Measurements from ENCODE around the gene TMEM131. TPM values are rescaled to one million over a fixed set of nuclear protein-coding genes. Genes with fewer than 3 reads are reported as not detected.
A peak's percentile ranks its signal among the peaks of the same experiment; 100 is the strongest.

TMEM131 gene
- total RNA-seq, 1 donor from 2014 or later, result 59.4 TPM

DNA sequence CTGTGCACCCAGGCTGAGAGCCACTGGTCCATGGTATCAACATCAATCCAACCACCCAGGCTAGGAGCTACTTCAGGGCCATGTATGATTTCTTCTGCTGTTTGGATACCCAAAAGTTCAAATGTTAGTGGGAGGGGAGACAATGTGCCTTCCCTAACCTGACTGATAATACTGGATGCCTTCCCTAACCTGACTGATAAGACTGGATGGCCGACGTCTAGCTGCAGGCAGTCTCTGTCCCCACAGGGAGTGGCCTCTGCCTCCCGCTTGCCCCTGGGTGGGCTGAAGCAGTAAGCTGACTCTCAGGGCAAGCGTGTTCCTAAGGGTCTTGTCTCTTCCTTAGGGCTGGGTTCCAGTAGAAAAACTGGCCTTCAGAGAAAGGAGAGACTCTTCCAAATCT is 216.6 kb downstream of the TMEM131 start:
- DNase-seq (ENCODE audit: low spot score), result no peak

DNA sequence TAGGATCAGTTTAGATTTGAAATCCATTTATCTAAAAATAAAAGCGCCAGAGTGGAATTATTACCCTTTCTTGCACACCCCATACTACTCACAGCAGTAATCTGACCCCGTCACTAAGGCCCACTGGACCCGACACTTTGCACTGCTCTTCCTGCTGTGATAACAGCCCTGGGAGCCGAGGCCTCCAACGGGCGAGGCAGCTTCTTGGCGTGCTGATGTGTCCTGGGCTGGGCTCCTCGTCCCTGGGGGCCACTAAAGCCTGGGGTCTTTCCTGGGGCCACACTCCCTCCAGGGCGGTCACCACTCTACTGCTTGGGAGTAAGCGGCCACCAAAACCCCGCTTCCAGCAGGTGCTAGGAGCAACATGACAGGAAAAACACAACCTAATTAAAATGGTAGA is 220.7 kb downstream of the TMEM131 start:
- H3K9ac ChIP-seq, result no peak overlapping the region
- no peak for DNase-seq (ENCODE audit: low spot score)
- Mint-ChIP-seq H3K9me3 (no peaks in the 10 kb centered on the region), H3K4me1 (peaks cover 2% of the 10 kb centered on the region), H3K4me3 (no peak overlapping the region), H3K27me3 (ENCODE audit: insufficient read depth, low read depth) (no peaks in the 10 kb centered on the region), H3K36me3 (peaks cover 26% of the 10 kb centered on the region), H3K27ac (no peak overlapping the region)
- no peak overlapping the region for H3K4me3 ChIP-seq
- no peak overlapping the region for H2AFZ ChIP-seq (replicated peaks)
- H3K4me1 ChIP-seq, result peaks cover 6% of the 10 kb centered on the region
- TF ChIP-seq CTCF (IDR thresholded peaks at IDR 0.05) (no peak), EZH2phosphoT487 (IDR thresholded peaks at IDR 0.05) (no peak), EZH2 (IDR thresholded peaks at IDR 0.05) (no peak)
- H3K36me3 ChIP-seq, result no peaks in the 10 kb centered on the region
- H4K20me1 ChIP-seq (ENCODE audit: low read depth), result no peaks in the 10 kb centered on the region
- no peak overlapping the region for H3K4me2 ChIP-seq
- no peak overlapping the region for H3K27ac ChIP-seq
- H3K79me2 ChIP-seq (ENCODE audit: low read depth), result no peaks in the 10 kb centered on the region
- no peaks in the 10 kb centered on the region for H3F3A ChIP-seq (ENCODE audit: low read depth)
- H3K9me3 ChIP-seq (ENCODE audit: low read depth), result no peaks in the 10 kb centered on the region
- H3K27me3 ChIP-seq, result no peaks in the 10 kb centered on the region

More for the DNA sequence above, 216.6 kb downstream of the TMEM131 start:
- no peak overlapping the region for H3K27ac ChIP-seq
- H3K4me2 ChIP-seq, result no peak overlapping the region
- H4K20me1 ChIP-seq (ENCODE audit: low read depth), result peaks cover 5% of the 10 kb centered on the region
- Mint-ChIP-seq H3K36me3 (peaks cover 23% of the 10 kb centered on the region), H3K9me3 (no peaks in the 10 kb centered on the region), H3K27me3 (ENCODE audit: insufficient read depth, low read depth) (no peaks in the 10 kb centered on the region), H3K27ac (no peak overlapping the region), H3K4me1 (no peaks in the 10 kb centered on the region), H3K4me3 (no peak overlapping the region)
- H3K36me3 ChIP-seq, result no peaks in the 10 kb centered on the region
- no peaks in the 10 kb centered on the region for H3K9me3 ChIP-seq (ENCODE audit: low read depth)
- H3K79me2 ChIP-seq (ENCODE audit: low read depth), result no peaks in the 10 kb centered on the region
- no peak overlapping the region for H2AFZ ChIP-seq (replicated peaks)
- H3F3A ChIP-seq (ENCODE audit: low read depth), result no peaks in the 10 kb centered on the region
- no peaks in the 10 kb centered on the region for H3K4me1 ChIP-seq
- H3K27me3 ChIP-seq, result no peaks in the 10 kb centered on the region
- no peak overlapping the region for H3K9ac ChIP-seq
- no peak overlapping the region for H3K4me3 ChIP-seq
- TF ChIP-seq EZH2 (IDR thresholded peaks at IDR 0.05), result no peak

- Histone ChIP-seq H3K27me3 (no peaks in the 10 kb centered on the region), H3K4me2 (no peak overlapping the region), H3K4me3 (no peak overlapping the region), H2AFZ (replicated peaks) (no peak overlapping the region), H3K27ac (no peak overlapping the region), H3K79me2 (ENCODE audit: low read depth) (no peaks in the 10 kb centered on the region), H3K9me3 (ENCODE audit: low read depth) (no peaks in the 10 kb centered on the region), H4K20me1 (ENCODE audit: low read depth) (no peaks in the 10 kb centered on the region), H3F3A (ENCODE audit: low read depth) (no peaks in the 10 kb centered on the region), H3K36me3 (no peaks in the 10 kb centered on the region), H3K4me1 (peaks cover 6% of the 10 kb centered on the region), H3K9ac (no peak overlapping the region)
- TF ChIP-seq CTCF (IDR thresholded peaks at IDR 0.05), result peak; percentile 61
- TF ChIP-seq EZH2phosphoT487 (IDR thresholded peaks at IDR 0.05), result no peak
- H3K4me1 Mint-ChIP-seq, result peaks cover 2% of the 10 kb centered on the region
- no peaks in the 10 kb centered on the region for H3K9me3 Mint-ChIP-seq
- H3K27ac Mint-ChIP-seq, result peak overlapping the region; percentile 0
- DNase-seq (ENCODE audit: low spot score), result peak; percentile 48
- H3K36me3 Mint-ChIP-seq, result peaks cover 26% of the 10 kb centered on the region
- H3K27me3 Mint-ChIP-seq (ENCODE audit: insufficient read depth, low read depth), result no peaks in the 10 kb centered on the region
- H3K4me3 Mint-ChIP-seq, result no peak overlapping the region
Observed at GRCh38 chr2:97774425-97774824, 221.3 kb downstream of the TMEM131 start.

DNA sequence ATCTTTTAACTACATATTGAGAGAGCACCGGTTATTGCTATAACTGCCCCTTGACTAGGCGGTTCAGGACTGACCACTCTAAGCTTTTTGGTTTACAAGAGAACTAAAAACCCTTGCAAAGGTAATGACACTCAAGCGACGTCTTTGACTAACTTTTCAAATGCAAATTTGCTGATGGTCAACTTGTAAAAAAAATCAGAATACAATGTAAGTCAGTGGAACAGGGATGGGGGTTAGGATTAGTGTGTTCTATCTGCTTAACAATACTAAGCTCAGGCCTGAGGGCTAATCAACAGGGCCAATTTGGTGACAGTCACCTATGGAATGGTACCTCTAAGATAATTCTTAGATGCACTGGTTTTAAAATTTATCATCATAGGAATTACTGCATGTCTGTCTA is 225.3 kb downstream of the TMEM131 start:
- DNase-seq (ENCODE audit: low spot score), result no peak
- H3K9me3 ChIP-seq (ENCODE audit: low read depth), result no peaks in the 10 kb centered on the region
- no peak overlapping the region for H3K4me3 ChIP-seq
- no peaks in the 10 kb centered on the region for H3K79me2 ChIP-seq (ENCODE audit: low read depth)
- Mint-ChIP-seq H3K27me3 (ENCODE audit: insufficient read depth, low read depth) (no peaks in the 10 kb centered on the region), H3K9me3 (no peaks in the 10 kb centered on the region), H3K4me3 (no peak overlapping the region), H3K36me3 (peaks cover 15% of the 10 kb centered on the region), H3K27ac (no peak overlapping the region), H3K4me1 (peaks cover 2% of the 10 kb centered on the region)
- no peak overlapping the region for H3K9ac ChIP-seq
- H4K20me1 ChIP-seq (ENCODE audit: low read depth), result no peaks in the 10 kb centered on the region
- no peak overlapping the region for H3K4me2 ChIP-seq
- H3K36me3 ChIP-seq, result no peaks in the 10 kb centered on the region
- H2AFZ ChIP-seq (replicated peaks), result no peak overlapping the region
- peaks cover 6% of the 10 kb centered on the region for H3K4me1 ChIP-seq
- H3K27me3 ChIP-seq, result no peaks in the 10 kb centered on the region
- TF ChIP-seq EZH2 (IDR thresholded peaks at IDR 0.05) (no peak), CTCF (IDR thresholded peaks at IDR 0.05) (no peak), EZH2phosphoT487 (IDR thresholded peaks at IDR 0.05) (no peak)
- no peaks in the 10 kb centered on the region for H3F3A ChIP-seq (ENCODE audit: low read depth)
- no peak overlapping the region for H3K27ac ChIP-seq
